ENCODE data around the gene TMEM87A. TPM values are rescaled to one million over a fixed set of nuclear protein-coding genes. Genes with fewer than 3 reads are reported as not detected.

TMEM87A gene
- total and polyA plus RNA-seq, 2 donors (not counting 1 experiment from before 2014, with no cell fraction given) = 44.8 to 61.8 TPM

GRCh38 chr15:42213511-42213910 is 59.7 kb downstream of the TMEM87A start:
- Histone ChIP-seq H3K9ac (ENCODE audit: insufficient read depth, low read length) (no peak overlapping the region), H2AFZ (ENCODE audit: low read length) (no peak overlapping the region), H3K4me1 (ENCODE audit: control insufficient read depth, extremely low read depth, insufficient read depth, low read length) (no peaks in the 10 kb centered on the region), H3K9me3 (ENCODE audit: control insufficient read depth, insufficient read depth, low read depth, low read length) (no peaks in the 10 kb centered on the region), H3K36me3 (ENCODE audit: control insufficient read depth, insufficient read depth, low read length) (peaks cover 7% of the 10 kb centered on the region), H3K4me3 (replicated peaks in 1 of 4; ENCODE audit: control extremely low read depth in 1 of 4, insufficient read depth in 1 of 4, low read depth in 3 of 4, low read length in 4 of 4) (no peak overlapping the region), H3K27me3 (ENCODE audit: control insufficient read depth, insufficient read depth, low read length) (no peaks in the 10 kb centered on the region), H4K20me1 (ENCODE audit: control insufficient read depth, extremely low read depth, insufficient read depth, low read length) (no peaks in the 10 kb centered on the region), H3K4me2 (ENCODE audit: extremely low read depth, insufficient read depth, low read length) (no peak overlapping the region), H3K27ac (ENCODE audit: insufficient read depth, low read length) (no peak overlapping the region), H3K79me2 (ENCODE audit: control insufficient read depth, insufficient read depth, low read length) (no peaks in the 10 kb centered on the region)
- no peak for DNase-seq (ENCODE audit: low read depth in 2 of 2)
- no peak for TF ChIP-seq EZH2 (IDR thresholded peaks at IDR 0.05; ENCODE audit: low read length, missing control alignments)
- TF ChIP-seq, protein P1, sequence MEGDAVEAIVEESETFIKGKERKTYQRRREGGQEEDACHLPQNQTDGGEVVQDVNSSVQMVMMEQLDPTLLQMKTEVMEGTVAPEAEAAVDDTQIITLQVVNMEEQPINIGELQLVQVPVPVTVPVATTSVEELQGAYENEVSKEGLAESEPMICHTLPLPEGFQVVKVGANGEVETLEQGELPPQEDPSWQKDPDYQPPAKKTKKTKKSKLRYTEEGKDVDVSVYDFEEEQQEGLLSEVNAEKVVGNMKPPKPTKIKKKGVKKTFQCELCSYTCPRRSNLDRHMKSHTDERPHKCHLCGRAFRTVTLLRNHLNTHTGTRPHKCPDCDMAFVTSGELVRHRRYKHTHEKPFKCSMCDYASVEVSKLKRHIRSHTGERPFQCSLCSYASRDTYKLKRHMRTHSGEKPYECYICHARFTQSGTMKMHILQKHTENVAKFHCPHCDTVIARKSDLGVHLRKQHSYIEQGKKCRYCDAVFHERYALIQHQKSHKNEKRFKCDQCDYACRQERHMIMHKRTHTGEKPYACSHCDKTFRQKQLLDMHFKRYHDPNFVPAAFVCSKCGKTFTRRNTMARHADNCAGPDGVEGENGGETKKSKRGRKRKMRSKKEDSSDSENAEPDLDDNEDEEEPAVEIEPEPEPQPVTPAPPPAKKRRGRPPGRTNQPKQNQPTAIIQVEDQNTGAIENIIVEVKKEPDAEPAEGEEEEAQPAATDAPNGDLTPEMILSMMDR (conservative IDR thresholded peaks at IDR 0.05 in 1 of 2, IDR thresholded peaks at IDR 0.05 in 1 of 2; ENCODE audit: low read depth in 1 of 2, low read length in 2 of 2) = no peak

DNA sequence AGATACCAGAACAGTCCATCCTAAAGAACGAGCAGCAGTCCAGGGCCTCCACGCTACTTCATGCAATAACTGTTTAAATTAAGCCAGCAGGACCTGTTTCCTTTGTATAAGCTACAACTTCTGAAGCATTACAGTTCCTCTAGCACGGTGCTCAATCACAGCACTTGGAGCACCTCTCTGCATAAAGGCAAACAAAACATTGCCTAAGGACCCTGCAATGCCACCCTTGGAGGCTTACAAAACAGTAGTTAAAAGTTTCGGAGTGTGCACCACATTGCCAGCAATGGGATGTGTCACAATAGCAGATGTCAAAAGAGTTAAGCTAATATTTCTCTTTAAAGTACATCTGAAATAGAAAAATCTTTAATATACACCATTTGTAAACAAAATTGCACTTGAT is 62.5 kb downstream of the TMEM87A start:
- Histone ChIP-seq H3K9ac (ENCODE audit: insufficient read depth, low read length) (no peak overlapping the region), H3K4me2 (ENCODE audit: extremely low read depth, insufficient read depth, low read length) (no peak overlapping the region), H3K27me3 (ENCODE audit: control insufficient read depth, insufficient read depth, low read length) (no peaks in the 10 kb centered on the region), H3K79me2 (ENCODE audit: control insufficient read depth, insufficient read depth, low read length) (peaks cover 19% of the 10 kb centered on the region), H3K27ac (ENCODE audit: insufficient read depth, low read length) (no peak overlapping the region), H3K9me3 (ENCODE audit: control insufficient read depth, insufficient read depth, low read depth, low read length) (no peaks in the 10 kb centered on the region), H3K4me1 (ENCODE audit: control insufficient read depth, extremely low read depth, insufficient read depth, low read length) (peaks cover 2% of the 10 kb centered on the region), H3K4me3 (replicated peaks in 1 of 4; ENCODE audit: control extremely low read depth in 1 of 4, insufficient read depth in 1 of 4, low read depth in 3 of 4, low read length in 4 of 4) (no peak overlapping the region), H4K20me1 (ENCODE audit: control insufficient read depth, extremely low read depth, insufficient read depth, low read length) (no peaks in the 10 kb centered on the region), H2AFZ (ENCODE audit: low read length) (no peak overlapping the region), H3K36me3 (ENCODE audit: control insufficient read depth, insufficient read depth, low read length) (peaks cover 5% of the 10 kb centered on the region)
- TF ChIP-seq, protein P1 (conservative IDR thresholded peaks at IDR 0.05 in 1 of 2, IDR thresholded peaks at IDR 0.05 in 1 of 2; ENCODE audit: low read depth in 1 of 2, low read length in 2 of 2) = no peak
- DNase-seq (ENCODE audit: low read depth in 2 of 2) = no peak

DNA sequence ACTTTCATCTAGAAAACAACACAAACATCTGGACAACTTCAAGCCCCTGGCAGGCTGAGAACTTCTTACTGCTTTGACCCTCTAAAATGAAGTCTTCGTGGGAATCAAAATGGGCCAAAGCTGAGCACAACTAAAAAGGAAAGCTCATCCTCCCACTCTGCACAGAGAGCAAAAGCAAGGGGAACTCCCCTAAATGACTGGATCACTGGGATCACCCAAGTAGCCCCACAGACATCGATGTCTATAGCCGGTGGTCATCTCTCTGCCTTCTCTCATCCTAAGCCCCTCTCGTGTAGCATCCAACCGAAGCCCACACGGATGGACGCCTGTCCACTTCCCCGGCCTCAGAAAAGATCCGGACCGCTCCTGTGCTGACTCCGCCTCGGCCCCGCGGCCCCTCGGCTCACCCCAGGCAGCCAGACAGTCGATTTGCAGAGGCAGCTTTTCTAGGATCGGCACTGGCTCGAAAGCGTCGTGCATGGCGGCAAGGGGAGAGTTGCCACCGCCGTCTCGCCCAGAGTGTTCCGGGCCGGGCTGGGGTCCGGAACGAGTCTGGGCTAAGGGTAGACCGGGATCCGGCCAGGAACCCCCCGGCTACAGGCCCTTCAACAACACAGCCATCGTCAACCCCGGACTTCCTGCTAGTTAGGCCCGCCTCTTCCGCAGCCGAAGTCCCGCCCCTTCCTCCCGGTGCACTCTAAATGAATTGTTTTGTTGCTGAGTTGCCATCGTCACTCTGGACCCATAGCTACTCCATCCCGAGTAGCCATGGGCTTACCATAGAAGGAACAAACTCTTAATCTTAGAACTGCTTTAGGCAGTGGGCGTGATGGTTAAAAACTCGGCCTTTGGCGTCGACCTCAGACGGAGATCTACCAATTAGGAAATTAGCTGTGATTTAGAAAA is 65.3 kb downstream of the TMEM87A start, which contains the start of gene VPS39:
Gene VPS39, minus strand, starts transcription at position 631 of the 906 bp plus-strand sequence. Its CDS starts 151 bp downstream, at position 480.
- peak within 1 kb of the TSS; percentile 94 for H3K27ac ChIP-seq (ENCODE audit: insufficient read depth, low read length)
- DNase-seq (ENCODE audit: low read depth in 2 of 2) = peak; percentile 85 to 87
- peaks cover 27% of the 10 kb centered on the region for H3K79me2 ChIP-seq (ENCODE audit: control insufficient read depth, insufficient read depth, low read length)
- H3K36me3 ChIP-seq (ENCODE audit: control insufficient read depth, insufficient read depth, low read length) = no peaks in the 10 kb centered on the region
- no peaks in the 10 kb centered on the region for H3K9me3 ChIP-seq (ENCODE audit: control insufficient read depth, insufficient read depth, low read depth, low read length)
- no peaks in the 10 kb centered on the region for H3K27me3 ChIP-seq (ENCODE audit: control insufficient read depth, insufficient read depth, low read length)
- peak within 1 kb of the TSS; percentile 94 for H3K9ac ChIP-seq (ENCODE audit: insufficient read depth, low read length)
- H3K4me1 ChIP-seq (ENCODE audit: control insufficient read depth, extremely low read depth, insufficient read depth, low read length) = peaks cover 2% of the 10 kb centered on the region
- peak within 1 kb of the TSS; percentile 74 for H2AFZ ChIP-seq (ENCODE audit: low read length)
- no peak for TF ChIP-seq EZH2 (IDR thresholded peaks at IDR 0.05; ENCODE audit: low read length, missing control alignments)
- TF ChIP-seq, protein P1 (conservative IDR thresholded peaks at IDR 0.05 in 1 of 2, IDR thresholded peaks at IDR 0.05 in 1 of 2; ENCODE audit: low read depth in 1 of 2, low read length in 2 of 2) = no peak
- no peaks in the 10 kb centered on the region for H4K20me1 ChIP-seq (ENCODE audit: control insufficient read depth, extremely low read depth, insufficient read depth, low read length)
- peak within 1 kb of the TSS; percentile 96 for H3K4me2 ChIP-seq (ENCODE audit: extremely low read depth, insufficient read depth, low read length)
- peak within 1 kb of the TSS; percentile 91 to 97 (median 92) for H3K4me3 ChIP-seq (replicated peaks in 1 of 4; ENCODE audit: control extremely low read depth in 1 of 4, insufficient read depth in 1 of 4, low read depth in 3 of 4, low read length in 4 of 4)
